AG09309 (cell line): Measurements from ENCODE around the gene TLCD3B.
"Not testable (repeated sequence)": the region's sequence is repeated elsewhere in the genome, so short reads cannot be mapped to it uniquely, and the experiment has no call there.

Experiments
- DNase-seq: peaks from one replicate; pipeline ENCODE4 v3.0.0-alpha.2; 2010; ENCODE audit warnings: low read depth
- H3K4me3 ChIP-seq: 2 replicates; pipeline ENCODE4 v1.5.1; 2011; ENCODE audit warnings: mild to moderate bottlenecking, low read depth, low read length, moderate library complexity; ENCODE audit not compliant: control insufficient read depth
- TF ChIP-seq, protein P1 (sequence below): IDR thresholded peaks from 2 replicates; pipeline ENCODE4 v1.5.1; 2011; ENCODE audit warnings: mild to moderate bottlenecking, low read depth, low read length, inconsistent platforms; ENCODE audit not compliant: insufficient read depth, control insufficient read depth; ENCODE audit errors: missing control alignments

TLCD3B gene

DNA sequence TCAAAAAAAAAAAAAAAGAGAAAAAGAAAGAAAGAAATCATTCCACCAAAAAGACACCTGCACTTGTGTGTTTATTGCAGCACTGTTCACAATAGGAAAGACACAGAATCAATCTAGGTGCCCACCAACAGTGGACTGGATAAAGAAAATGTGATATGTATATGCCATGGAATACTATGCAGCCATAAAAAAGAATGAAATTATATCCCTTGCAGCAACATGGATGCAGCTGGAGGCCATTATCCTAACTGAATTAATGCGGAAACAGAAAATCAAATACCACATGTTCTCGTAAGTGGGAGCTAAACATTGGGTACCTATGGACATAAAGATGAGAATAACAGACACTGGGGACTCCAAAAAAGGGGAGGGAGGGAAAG, 13.8 kb downstream of the TLCD3B start:
- TF ChIP-seq, protein P1, sequence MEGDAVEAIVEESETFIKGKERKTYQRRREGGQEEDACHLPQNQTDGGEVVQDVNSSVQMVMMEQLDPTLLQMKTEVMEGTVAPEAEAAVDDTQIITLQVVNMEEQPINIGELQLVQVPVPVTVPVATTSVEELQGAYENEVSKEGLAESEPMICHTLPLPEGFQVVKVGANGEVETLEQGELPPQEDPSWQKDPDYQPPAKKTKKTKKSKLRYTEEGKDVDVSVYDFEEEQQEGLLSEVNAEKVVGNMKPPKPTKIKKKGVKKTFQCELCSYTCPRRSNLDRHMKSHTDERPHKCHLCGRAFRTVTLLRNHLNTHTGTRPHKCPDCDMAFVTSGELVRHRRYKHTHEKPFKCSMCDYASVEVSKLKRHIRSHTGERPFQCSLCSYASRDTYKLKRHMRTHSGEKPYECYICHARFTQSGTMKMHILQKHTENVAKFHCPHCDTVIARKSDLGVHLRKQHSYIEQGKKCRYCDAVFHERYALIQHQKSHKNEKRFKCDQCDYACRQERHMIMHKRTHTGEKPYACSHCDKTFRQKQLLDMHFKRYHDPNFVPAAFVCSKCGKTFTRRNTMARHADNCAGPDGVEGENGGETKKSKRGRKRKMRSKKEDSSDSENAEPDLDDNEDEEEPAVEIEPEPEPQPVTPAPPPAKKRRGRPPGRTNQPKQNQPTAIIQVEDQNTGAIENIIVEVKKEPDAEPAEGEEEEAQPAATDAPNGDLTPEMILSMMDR = no peak
- no peak for DNase-seq

DNA sequence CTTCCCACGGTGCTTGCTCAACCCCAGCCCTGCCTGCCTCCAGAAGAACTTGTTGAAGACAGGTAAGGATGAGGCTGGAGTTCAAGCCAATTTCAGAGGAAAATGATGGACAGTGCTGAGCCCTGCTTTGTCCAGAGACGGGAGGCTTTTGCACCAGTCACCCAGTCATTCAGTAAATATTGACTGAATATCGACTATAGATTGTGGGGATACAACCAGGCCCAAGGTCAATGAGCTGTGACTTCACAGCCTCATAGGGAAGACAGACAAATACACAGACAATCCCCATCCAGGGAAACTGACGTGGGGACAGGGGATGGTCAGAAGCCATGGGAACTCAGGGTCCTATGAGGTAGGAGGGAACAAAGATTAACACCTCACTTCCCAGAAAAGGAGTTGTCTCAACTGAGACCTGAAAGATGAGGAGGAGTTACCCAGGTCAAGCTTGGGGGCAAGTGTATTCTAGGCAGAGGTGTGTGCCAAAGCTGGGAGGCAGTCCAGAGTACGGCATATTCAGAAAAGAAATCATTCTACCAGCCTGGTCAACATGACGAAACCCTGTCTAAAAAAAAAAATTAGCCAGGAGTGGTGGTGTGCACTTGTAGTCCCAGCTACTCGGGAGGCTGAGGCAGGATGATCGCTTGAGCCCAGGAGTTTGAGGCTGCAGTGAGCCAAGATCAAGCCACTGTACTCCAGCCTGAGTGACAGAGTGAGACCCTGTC, 14.4 kb downstream of the TLCD3B start:
- no peak overlapping the region for H3K4me3 ChIP-seq
- TF ChIP-seq, protein P1 = no peak
- DNase-seq = no peak

More for the DNA sequence above, 13.8 kb downstream of the TLCD3B start:
- no peak overlapping the region for H3K4me3 ChIP-seq

DNA sequence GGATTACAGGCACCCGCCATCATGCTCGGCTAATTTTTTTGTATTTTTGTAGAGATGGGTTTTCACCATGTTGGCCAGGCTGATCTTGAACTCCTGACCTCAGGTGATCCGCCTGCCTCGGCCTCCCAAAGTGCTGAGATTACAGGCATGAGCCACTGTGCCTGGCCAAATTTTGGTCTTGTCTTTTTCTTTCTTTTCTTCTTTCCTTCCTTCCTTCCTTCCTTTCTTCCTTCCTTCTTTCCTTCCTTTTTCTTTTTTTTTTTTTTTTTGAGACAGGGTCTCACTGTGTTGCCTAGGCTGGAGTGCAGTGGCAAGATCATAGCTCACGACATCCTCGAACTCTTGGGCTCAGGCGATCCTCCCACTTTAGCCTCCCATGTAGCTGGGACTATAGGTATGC, 15.6 kb downstream of the TLCD3B start:
- not testable (repeated sequence) for H3K4me3 ChIP-seq, DNase-seq

DNA sequence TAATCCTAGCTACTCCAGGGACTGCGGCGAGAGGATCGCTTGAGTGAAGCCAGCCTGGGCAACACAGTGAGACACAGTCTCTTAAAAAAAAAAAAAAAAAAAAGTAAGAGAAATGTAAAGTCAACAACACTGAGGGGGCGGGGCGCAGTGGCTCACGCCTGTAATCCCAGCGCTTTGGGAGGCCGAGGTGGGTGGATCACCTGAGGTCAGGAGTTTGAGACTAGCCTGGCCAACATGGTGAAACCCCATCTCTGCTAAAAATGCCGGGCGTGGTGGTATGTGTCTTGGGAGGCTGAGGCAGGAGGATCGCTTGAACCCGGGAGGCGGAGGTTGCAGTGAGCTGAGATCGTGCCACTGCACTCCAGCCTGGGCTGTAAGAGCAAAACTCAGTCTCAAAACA, 18.5 kb downstream of the TLCD3B start:
- not testable (repeated sequence) for DNase-seq, H3K4me3 ChIP-seq

DNA sequence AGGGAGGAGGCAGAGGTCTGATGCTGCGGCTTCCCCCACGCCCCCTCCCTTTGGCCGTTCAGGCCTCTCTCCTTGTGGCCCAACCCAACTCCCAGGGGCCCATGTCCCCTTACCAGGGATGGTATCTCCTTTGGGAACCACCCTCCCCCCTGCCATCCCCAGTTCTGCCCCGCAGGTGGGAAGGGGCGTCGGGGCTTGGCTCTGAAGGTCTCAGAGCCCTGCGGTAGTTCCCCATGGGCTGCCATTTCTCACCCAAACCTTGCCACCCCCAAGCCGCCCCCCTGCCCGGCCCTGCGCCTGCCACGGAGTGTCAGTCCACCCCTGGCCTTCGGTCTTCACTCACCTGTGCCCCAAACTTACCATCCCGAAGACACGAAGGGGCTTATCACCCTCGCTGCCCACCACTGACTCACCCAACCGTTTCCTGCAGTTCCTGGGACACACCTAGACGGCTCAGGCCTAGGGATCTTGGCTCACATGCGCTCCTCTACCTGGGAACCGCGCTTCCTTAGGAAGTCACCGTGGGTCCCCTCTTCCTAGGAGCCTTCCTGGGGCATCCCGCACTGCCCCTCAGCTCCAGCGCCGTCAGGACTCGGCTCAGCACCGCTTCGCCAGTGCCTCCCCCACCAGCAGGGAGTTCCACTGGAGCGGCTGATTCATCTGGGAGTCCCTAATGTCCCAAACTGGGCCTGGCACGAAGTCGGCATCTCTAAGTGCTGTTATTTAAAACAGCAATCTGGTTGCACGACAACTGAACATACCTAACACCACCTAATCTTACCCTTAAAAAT, 19.2 kb downstream of the TLCD3B start:
- DNase-seq = no peak
- TF ChIP-seq, protein P1 = no peak
- H3K4me3 ChIP-seq = no peak overlapping the region; the same call in 1 of the 2 replicates

DNA sequence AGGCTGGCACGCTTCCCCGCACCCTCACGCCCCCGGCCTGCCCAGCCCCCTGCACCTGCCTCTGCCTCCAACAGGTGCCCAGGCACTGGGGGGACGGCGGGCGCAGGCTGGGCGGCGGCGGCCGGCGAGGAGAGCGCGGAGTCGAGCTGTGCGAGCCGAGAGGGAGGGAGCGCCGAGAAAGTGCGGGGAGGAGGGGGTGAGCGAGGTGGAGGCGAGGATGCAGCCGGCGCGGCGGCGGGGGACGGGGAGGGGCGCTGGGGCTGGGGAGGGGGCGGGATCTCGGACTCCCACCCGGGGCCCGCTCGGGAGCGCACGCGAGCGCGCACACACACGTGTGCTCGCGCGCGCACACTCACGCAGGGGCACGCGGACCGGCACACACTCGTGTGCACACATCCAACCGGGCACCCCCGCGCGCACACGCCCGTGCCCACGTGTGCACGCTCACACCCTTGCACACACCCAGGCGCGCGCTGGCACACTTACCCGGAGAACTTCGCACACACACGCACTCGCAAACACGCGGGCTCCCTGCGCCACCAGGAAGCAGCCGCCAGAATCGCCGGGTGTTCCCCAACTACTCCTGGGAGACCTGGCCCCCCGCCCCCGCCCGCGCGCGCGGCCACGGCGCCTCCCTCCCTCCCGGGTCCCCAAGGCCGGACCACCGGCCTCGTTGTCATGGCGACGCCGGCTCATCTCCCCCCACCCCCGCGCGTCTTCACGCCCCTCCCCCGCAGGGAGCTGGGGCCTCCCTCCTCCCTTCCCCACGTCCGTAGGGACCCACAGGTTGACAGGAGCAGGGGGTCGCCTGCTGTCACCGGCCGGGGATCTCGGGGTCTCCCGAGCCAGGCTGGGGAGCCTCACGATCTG, 20.0 kb downstream of the TLCD3B start, which contains the start of gene DOC2A:
Gene DOC2A (minus strand): TSS at position 184 of the 870 bp plus-strand sequence. CDS start 805 bp downstream, outside the sequence.
- peak within 1 kb of the TSS; percentile 38 for H3K4me3 ChIP-seq
- DNase-seq = no peak
- TF ChIP-seq, protein P1 = no peak

DNA sequence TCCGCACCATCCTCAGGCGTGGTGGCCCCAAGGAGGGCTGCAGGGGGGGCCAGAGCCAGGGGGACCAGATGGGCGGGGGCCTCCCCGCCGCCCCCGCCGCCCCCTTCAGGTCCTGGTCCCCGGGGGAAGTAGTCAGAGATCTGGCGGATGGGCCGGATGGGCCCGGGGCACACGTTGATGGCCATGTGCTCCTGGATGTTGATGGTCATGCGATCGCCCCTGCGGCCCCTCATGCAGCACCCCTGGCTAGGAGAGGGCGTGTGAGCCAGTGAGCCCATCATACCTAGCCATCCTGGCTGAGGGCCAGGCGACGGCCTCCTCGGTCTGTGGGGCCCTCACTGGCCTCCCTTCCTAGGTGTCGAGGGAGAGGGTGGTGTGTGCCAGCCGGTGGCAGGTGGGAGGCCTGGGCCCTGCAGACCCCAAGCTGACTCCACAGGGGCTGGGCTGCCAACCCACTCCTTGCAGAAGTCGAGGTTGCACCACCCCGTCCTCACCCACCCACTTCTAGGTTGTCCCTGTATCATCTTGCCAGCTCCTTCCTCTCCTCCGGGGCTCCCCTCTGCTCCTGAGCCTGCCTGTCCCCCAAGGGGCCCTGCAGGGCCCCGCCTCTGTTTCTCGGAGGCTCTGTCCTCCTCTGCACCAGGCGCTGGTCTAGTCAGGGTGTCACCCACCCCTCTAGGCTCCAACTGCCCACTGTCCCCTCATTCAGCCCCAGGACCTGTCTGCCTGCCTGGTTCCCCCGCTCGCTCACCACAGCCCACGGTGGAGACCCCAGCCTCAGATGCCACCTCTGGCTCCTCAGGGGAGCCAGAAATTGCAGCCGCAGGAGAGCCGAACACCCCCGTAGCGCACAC, 20.9 kb downstream of the TLCD3B start:
- TF ChIP-seq, protein P1 = no peak
- DNase-seq = no peak
- H3K4me3 ChIP-seq = peak overlapping the region; percentile 14
